ENCODE data around the gene DLG4. TPM values are rescaled to one million over a fixed set of nuclear protein-coding genes. Genes with fewer than 3 reads are reported as not detected.

The DLG4 gene
- total and polyA plus RNA-seq, 2 experiments from 2014 or later: 2.9 to 10.7 TPM

GRCh38 chr17:7260651-7261378 lies 41.2 kb upstream of the DLG4 start:
- no peaks in the 10 kb centered on the region for H3K9me2 ChIP-seq (replicated peaks; ENCODE audit: insufficient read depth)
- peak; percentile 83 for DNase-seq (ENCODE audit: low spot score)
- H3K79me2 ChIP-seq: peaks cover 49% of the 10 kb centered on the region
- H3K9me3 ChIP-seq (ENCODE audit: low read depth): no peaks in the 10 kb centered on the region
- H2AFZ ChIP-seq: peak overlapping the region; percentile 61
- peaks cover 34% of the 10 kb centered on the region for H3K4me1 ChIP-seq (ENCODE audit: insufficient read depth)
- H3K27me3 ChIP-seq: peaks cover 5% of the 10 kb centered on the region
- 7% methylated on average over 40 of the region's 54 CpGs for WGBS (ENCODE audit: low lambda C conversion rate, missing lambda C conversion rate)
- H3K36me3 ChIP-seq (replicated peaks; ENCODE audit: insufficient read depth, low read depth): no peaks in the 10 kb centered on the region
- H3K4me3 ChIP-seq: peak overlapping the region; percentile 87
- TF ChIP-seq CTCF (IDR thresholded peaks at IDR 0.05; ENCODE audit: poor library complexity) (no peak), EZH2 (IDR thresholded peaks at IDR 0.05; ENCODE audit: borderline replicate concordance) (no peak), EZH2phosphoT487 (IDR thresholded peaks at IDR 0.05; ENCODE audit: low read depth, severe bottlenecking, unreplicated experiment) (no peak)
- H3K27ac ChIP-seq: peak overlapping the region; percentile 94
- peak overlapping the region; percentile 78 for H3K4me2 ChIP-seq
- no peaks in the 10 kb centered on the region for H4K20me1 ChIP-seq (ENCODE audit: insufficient read depth, poor library complexity, severe bottlenecking)

GRCh38 chr17:7260151-7260550 lies 40.5 kb upstream of the DLG4 start:
- peaks cover 5% of the 10 kb centered on the region for H3K27me3 ChIP-seq
- H3K79me2 ChIP-seq: peaks cover 55% of the 10 kb centered on the region
- no peaks in the 10 kb centered on the region for H4K20me1 ChIP-seq (ENCODE audit: insufficient read depth, poor library complexity, severe bottlenecking)
- peak; percentile 21 for DNase-seq (ENCODE audit: low spot score)
- no peak overlapping the region for H2AFZ ChIP-seq
- H3K9me3 ChIP-seq (ENCODE audit: low read depth): no peaks in the 10 kb centered on the region
- no peaks in the 10 kb centered on the region for H3K9me2 ChIP-seq (replicated peaks; ENCODE audit: insufficient read depth)
- peak overlapping the region; percentile 78 for H3K4me2 ChIP-seq
- TF ChIP-seq EZH2phosphoT487 (IDR thresholded peaks at IDR 0.05; ENCODE audit: low read depth, severe bottlenecking, unreplicated experiment) (no peak), CTCF (IDR thresholded peaks at IDR 0.05; ENCODE audit: poor library complexity) (no peak), EZH2 (IDR thresholded peaks at IDR 0.05; ENCODE audit: borderline replicate concordance) (no peak)
- H3K4me1 ChIP-seq (ENCODE audit: insufficient read depth): peaks cover 34% of the 10 kb centered on the region
- H3K27ac ChIP-seq: peak overlapping the region; percentile 94
- peak overlapping the region; percentile 87 for H3K4me3 ChIP-seq
- 93% methylated on average over 4 of the region's 4 CpGs for WGBS (ENCODE audit: low lambda C conversion rate, missing lambda C conversion rate)
- no peaks in the 10 kb centered on the region for H3K36me3 ChIP-seq (replicated peaks; ENCODE audit: insufficient read depth, low read depth)

DNA sequence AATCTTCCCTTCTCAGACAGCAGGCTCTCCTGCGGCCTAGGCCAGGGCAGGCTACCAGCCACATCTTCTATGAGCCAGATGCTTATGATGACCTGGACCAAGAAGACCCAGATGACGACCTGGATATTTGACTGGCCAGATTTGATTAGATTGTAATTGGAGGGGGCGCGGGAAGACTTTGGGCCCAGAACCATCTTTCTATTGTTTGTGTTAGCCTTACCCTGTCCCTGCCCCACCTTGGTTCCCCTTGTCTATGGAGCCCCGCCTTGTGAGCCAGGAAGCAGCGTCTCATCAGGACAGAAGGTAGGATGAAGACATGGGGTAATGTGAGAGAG lies 39.9 kb upstream of the DLG4 start:
- WGBS (ENCODE audit: low lambda C conversion rate, missing lambda C conversion rate): 98% methylated on average over 6 of the region's 6 CpGs
- Histone ChIP-seq H3K4me2 (peak overlapping the region; percentile 78), H3K9me3 (ENCODE audit: low read depth) (no peaks in the 10 kb centered on the region), H2AFZ (no peak overlapping the region), H3K4me3 (no peak overlapping the region), H3K4me1 (ENCODE audit: insufficient read depth) (peaks cover 34% of the 10 kb centered on the region), H3K9me2 (replicated peaks; ENCODE audit: insufficient read depth) (no peaks in the 10 kb centered on the region), H3K36me3 (replicated peaks; ENCODE audit: insufficient read depth, low read depth) (no peaks in the 10 kb centered on the region), H4K20me1 (ENCODE audit: insufficient read depth, poor library complexity, severe bottlenecking) (no peaks in the 10 kb centered on the region), H3K27ac (peak overlapping the region; percentile 94), H3K79me2 (peaks cover 62% of the 10 kb centered on the region), H3K27me3 (peaks cover 5% of the 10 kb centered on the region)
- TF ChIP-seq EZH2phosphoT487 (IDR thresholded peaks at IDR 0.05; ENCODE audit: low read depth, severe bottlenecking, unreplicated experiment): no peak
- TF ChIP-seq EZH2 (IDR thresholded peaks at IDR 0.05; ENCODE audit: borderline replicate concordance): no peak
- TF ChIP-seq CTCF (IDR thresholded peaks at IDR 0.05; ENCODE audit: poor library complexity): no peak
- no peak for DNase-seq (ENCODE audit: low spot score)

All from hepatocyte (in vitro differentiated cells).